CD4-positive, alpha-beta T cell treated with Interleukin-21 for 1 hour (primary cell): ENCODE measurements around the gene SLC1A4.
"Not testable (repeated sequence)": the region's sequence is repeated elsewhere in the genome, so short reads cannot be mapped to it uniquely, and the experiment has no call there.

Experiments used
- DNase-seq: peaks from one replicate; pipeline ENCODE4 v3.0.0-alpha.2; 2020

The SLC1A4 gene

DNA sequence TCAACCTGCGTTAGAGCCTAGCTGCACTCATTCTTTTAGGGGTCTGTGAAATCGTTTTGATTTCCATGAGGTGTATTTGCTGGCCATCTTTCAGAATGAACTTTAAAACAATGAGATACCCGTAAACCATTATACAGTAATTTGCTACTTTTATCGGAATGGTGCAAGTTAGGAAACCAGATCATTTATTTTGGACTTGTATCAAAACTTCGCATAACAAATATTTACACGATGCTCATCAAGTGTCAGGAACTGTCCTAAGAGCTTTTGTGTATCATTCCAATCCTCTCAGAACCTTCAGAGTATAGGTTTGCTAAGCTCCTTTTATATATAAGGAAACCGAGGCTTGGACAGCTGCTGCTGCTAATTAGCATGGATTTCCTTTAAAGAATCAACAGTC, 22.4 kb upstream of the SLC1A4 start:
- DNase-seq, result no peak

DNA sequence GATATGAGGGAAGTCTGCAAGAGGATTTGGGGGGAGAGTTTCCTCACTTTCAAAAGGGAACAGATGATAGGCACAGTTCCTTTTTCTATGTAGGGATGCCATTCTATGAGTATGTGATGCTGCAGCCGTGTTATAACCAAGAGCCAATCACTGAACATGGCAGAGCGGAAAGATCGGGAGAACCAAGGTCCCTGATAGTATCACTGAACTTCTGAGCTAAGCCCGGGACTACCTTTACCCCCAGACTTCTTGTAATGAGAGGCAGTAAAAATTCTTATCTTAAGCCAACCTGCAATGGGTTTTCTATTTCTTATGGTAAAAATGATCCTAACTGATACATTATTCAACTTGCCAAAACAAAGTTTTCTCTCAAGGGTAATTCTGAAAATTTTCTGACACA, 21.6 kb upstream of the SLC1A4 start:
- DNase-seq, result no peak

DNA sequence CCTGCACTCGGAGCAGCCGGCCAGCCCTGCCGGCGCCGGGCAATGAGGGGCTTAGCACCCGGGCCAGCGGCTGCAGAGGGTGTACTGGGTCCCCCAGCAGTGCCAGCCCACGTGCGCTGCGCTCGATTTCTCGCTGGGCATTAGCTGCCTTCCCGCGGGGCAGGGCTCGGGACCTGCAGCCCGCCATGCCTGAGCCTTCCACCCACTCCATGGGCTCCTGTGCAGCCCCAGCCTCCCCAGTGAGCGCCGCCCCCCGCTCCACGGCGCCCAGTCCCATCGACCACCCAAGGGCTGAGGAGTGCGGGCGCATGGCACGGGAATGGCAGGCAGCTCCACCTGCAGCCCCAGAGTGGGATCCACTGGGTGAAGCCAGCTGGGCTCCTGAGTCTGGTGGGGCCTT, 20.1 kb upstream of the SLC1A4 start:
- not testable (repeated sequence) for DNase-seq

DNA sequence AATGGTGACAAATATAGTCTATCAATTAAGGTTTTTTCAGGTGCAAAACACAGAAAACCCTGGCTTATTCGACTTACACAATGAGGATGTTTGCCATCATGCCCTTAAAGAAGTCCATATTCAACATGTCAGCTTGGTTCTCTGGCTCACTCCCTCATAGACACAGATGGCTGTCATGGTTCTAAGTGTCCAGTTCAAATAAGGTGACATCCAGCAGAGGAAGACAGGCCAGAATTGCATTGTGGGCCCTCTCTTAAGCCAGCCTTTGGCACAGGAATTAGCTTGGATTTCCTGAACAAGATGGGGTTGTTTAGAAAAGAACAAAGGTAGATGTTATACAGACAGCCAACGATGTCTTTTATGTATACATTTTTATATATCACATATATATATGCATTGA, 18.7 kb upstream of the SLC1A4 start:
- no peak for DNase-seq

DNA sequence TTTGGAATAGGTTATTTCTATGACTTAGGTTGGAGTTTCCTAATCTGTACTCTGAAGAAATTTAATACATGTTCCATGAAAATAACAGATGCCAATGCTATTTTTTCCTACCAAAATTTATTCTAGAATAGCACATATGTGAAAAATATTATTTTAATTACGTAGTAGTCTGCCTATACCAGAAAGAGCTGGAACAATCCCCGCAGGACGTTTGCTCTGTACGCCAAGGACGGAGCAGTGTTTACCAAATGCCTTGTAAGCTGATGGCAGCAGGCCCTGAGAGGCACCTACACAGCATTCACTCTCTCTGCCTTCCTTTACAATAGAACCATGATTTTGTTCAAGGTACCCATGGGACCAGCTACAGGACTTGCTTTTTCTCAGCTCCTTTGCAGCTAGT, 16.8 kb upstream of the SLC1A4 start:
- DNase-seq, result no peak

DNA sequence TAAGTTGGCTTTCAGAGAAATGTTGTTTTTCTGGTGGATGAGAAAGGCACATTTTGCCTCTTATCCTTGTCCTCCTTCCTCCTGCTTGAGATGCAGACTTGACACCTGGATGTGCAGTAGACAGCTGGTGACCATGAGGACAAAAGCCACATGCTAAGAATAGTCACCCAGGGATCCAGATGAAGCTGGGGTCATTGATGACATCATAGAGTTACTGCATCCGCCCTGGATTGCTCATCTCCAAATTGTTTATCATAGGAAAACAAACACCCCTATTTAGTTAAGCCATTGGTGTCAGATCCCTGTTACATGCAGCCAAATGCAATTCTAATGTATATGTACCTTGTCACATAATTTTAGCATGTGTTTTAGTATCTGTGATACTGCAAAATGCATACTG, 16.3 kb upstream of the SLC1A4 start:
- DNase-seq, result no peak

DNA sequence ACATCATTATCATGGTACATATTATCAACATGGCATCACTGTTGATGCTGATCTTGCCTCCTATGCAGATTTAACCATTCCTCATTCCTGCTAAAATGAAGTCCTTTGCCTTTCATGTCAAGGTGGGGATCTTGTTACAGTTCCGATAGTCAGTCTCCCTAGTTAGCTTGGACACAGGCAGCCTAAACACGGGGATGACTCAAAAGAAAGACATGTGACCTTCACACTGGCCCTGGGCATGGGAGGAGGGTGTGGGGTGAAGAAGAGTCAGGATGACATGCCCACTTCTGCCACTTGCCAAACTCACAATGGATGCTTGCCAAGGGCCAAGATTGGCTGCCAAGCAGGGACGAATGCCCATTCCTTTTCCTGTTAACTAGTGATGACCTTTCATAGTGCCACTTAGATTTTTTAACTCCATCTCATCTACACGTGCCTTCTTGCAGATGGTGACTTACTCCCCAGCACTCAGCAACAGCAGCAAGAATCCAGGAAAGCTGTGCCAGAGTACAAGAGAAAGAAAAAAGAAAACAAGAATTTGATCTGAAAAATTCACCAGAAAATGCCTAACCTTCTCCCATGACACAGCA, 13.9 kb upstream of the SLC1A4 start:
- DNase-seq, result no peak

DNA sequence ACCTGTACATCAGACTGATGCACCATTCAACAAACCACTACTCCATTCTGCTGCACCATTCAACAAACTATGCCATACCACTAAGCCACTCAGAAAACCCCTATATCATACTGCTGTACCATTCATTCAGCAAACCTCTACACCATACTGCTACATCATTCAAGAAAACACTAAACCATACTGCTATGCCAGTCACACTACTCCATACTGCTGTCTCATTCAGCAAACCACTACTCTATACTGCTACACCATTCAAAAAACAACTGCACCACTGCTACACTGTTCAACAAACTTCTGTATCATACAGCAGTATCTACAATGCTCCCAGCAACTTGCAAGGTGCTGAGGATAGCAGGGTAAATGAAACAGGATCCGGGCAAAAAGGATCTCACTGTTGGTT, 12.9 kb upstream of the SLC1A4 start:
- no peak for DNase-seq

DNA sequence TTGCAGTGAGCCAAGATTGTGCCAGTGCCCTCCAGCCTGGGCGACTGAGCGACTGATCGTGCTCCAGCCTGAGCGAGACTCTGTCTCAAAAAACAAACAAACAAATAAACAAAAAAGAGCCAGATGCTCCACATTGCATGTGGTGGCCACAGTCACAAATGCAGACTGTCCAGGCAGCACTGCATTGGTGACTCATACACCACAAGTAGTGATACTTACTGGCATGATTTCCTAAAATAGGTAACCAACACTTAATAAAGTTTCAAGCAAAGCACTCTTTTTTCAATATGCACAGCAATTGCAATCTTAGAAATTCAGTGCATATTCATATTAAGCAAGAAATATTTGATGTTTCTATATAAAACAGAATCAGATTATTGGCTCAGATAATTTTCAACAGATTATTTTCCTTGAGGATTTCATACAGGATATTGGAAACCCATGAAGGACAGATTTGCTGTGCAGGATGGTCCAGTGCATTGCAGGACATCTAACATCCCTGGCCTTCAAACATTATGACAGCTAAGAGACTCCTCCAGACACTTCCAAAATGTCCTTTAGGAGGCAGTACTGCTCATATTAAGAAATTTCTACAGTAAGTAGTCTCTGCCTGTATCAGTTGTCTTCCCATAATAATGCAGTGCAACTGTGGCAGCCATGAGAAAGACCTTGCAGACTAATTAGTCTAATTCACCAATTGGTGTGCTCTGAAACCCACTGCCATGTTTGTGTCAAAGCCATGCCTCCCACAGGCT, 10.5 kb upstream of the SLC1A4 start:
- peak; percentile 22 for DNase-seq

DNA sequence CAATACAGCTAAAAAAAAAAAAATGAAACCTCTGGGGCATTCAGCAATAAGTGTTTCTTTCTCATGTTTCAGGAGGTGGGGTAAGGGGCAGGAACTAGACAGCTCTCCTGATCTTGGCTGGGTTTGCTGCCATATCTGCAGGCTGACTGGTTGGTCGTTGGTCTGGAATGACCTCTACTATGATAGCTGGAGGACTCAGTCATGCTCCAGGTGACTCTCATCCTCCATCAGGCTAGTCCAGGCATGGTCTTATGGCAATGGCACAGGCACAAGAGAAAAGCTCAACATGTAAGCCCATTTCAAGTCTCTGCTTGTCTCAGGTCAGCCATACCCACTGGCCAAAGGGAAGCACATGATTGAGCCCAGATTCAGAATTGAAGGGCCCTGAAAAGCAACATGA, 9.5 kb upstream of the SLC1A4 start:
- DNase-seq, result no peak

DNA sequence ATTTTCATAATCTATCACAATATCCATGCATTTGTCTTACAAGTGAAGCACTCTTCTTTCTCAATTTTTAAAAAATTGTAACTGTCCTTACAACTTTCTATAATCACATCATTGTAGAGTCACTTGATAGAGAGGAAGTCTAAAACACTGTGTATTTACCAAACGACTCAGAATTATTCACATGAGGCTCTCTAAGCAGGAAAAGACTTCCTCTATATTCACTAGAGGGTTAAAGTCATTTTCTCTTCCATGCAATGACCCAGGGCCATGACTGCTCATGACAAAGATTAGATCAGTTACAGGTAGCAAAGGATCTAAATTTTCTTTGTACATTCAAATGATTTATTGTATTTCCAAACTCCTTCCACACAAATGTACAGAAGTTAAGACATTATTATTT, 9.0 kb upstream of the SLC1A4 start:
- DNase-seq, result no peak

DNA sequence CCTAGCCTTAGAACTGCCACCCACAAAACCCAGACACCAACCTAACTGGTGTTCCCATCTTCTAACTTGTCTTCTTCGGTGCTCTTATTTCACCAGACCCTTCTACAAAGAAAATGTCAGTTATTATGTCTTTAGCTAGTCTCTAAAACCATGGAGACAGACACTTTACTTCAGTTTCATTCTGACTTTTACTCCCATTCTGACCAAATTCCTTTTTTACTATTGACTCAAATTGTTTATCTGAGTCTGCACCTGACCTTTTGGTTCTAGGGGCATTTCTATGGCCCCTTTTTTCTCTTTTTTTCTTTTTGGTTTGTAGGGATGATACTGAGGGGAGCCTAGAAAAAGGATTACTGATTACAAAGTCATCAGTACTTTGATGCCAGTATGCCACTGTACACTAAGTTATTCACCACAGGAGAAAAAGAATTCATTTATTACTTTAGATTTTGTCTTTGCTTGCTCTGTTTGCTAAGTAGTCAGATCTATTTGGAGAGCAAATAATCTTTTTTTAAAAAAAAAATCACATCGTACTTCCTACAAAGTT, 6.8 kb upstream of the SLC1A4 start:
- DNase-seq, result no peak

DNA sequence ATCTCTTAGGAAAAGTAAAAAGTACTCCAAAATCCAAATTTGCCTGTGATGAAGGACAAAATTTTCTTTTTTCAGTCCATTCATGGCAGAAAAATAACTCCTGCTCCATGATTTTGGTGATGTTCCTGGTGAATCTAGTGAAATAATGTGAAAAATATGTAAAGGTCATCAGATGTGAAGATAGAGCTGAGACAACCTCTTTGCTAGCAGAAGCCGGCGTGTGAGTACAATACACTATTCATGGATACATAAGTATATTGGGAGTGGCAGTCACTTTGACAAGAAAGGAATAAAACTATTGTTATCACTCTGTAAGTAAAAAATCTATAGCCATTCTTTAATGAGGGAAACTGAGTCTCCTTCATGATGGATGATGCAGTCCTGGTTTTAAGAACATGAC, 6.3 kb upstream of the SLC1A4 start:
- DNase-seq, result no peak

DNA sequence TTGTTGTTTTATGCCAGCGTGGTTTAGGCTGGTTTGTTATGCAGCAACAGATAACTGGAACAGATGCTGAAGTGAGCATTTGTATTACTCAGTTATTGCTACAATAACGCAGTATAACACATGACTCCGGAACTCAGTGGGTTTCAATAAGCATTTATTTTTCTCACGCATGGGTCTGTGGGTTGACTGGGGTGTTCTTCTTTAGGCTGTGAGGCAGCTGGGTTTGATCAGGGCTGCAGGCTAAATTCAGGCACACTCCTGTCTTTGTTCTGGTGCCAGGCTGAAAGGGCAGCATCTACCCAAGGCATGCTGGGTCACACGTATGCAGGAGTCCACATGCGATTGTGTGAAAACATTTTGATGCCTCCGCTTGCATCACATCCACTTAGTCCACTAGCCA, 3.8 kb upstream of the SLC1A4 start:
- DNase-seq, result no peak

DNA sequence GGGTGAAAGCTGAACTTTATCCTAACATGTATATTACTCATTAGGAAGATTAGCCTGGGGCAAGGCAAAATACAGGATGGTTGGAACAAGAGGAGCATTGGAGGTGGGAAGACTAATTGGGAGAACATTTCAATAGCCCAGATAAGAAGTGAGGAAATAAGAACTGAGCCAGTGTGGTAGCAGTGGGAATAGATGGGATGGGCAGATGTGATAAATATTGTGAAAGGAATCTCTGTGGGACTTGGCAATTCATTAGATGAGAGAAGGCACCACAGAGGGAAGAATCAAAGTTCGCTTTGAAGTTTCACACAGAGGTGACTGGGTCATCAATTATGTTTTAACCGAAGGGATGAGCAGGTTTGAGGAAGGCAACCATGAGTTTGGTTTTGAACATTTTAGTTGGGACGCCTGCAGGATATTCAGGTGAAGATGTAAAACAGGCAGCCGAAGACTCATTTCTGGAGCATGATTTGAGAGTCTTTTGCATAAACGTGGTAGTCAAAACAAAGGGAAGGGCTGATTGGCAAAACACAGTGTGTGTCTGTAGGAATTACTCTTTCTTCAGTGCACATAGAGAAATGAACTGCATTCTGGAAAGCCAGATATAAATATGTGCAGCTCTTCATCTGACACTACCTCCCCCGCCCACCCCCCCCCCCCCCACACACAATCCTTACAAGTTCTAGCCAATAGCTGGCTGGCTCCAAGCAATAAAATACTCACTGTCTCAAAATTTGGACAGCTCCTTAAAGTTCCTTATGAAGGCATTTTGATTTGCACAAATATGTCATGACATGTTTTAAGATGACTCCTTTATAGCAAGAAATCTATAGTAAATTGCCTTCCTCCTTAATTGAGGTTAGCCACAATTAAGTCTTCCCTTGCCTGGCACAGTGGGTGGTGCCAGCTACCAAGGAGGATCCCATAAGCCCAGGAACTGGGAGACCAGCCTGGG, 1.9 kb upstream of the SLC1A4 start:
- no peak for DNase-seq

DNA sequence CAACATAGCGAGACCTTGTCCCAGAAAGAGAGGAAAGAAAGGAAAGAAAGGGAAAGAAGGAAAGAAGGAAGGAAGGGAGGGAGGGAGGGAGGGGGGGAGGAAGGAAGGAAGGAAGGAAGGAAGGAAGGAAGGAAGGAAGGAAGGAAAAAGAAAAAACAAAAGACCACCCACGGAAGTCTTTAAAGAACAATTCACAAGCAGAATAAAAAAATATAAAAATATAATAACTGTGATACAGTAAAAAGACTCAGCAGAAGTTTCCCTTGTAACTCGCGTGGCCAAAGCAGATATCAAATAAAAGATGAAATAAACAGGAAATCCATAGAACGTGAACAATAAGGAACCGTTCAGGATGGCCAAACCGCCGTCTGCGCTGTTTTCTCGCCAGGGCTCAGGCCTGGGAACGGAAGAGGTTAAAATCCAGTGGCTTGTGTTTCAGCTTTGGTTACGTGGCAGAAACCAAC, 1.2 kb upstream of the SLC1A4 start:
- peak; percentile 62 for DNase-seq

DNA sequence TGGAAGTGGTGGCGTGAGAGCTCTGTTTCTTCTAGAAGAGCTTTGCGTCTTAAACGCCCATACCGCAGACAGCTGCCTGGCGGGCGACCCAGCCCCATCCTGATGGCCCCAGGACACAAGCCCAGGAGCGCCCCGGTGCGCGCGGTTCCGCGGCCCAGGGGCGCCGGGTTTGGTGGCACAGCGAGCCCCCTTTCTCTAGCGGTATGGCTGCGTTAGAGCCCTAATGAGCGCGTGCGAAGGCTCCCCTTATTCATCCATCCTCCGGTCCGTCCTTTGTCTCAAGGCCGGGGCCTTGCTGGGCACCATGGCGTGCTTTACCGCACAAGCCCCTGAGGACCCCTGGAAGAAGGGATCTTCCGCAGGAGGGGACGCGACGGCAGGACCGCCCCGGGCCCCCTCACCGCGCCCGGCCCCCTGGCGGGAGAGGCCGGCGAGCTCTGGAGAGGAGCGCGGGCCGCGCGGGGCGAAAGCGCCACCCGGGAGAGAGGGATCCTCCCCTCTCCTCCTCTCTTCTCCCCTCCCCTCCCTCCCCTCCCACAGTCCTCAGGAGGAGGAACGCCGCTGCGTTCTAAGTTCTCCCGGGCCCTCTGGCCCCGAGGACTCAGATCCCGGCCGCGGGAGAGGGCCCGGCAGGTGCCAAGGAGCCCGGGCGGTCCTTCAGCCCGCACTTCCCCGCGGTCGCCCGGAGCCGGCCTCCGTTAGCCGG, 626 bp upstream of the SLC1A4 start:
- no peak for DNase-seq

DNA sequence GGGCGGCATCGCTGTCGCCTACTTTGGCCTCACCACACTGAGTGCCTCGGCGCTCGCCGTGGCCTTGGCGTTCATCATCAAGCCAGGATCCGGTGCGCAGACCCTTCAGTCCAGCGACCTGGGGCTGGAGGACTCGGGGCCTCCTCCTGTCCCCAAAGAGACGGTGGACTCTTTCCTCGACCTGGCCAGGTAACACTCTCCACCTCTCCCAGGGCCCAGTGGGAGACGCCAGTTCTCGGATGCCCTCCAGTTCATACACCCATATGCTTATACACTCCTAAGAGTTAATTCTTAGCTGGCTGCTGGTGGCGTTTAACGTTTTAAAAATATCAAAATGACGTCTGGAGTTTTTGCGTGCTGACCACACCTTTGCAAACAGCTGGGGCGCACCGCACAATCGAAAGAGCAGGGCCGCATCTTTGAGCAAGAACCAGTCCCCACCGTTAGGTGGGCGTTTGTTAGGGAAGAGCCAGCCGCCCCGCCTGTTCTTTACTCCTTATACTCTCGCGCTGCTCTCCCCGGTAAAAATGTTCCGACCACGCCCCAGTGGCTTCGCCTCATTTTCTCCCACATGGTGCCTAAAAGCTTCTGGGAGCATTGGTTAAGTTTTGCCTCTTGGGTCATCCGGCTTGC, 899 bp downstream of the SLC1A4 start:
- DNase-seq, result no peak

DNA sequence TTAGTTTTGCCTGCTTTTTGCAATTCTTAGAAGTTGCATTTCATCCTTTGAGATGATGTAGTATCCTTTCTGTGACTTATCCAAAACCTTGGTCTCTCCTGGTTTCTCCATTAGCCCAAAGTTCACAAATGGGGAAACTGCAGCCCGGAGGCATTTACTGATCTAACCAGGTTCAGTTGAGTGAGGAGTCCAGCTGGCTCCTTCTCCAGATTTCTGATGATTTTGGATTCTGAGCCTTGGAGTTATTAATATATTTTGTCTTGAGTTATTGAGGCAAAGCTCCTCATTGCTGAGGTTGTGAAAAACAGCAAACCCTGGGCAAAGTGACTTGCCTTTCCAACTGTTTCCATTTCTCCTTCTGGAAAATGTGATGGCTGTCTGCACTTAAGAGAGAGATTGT, 1.7 kb downstream of the SLC1A4 start:
- no peak for DNase-seq

DNA sequence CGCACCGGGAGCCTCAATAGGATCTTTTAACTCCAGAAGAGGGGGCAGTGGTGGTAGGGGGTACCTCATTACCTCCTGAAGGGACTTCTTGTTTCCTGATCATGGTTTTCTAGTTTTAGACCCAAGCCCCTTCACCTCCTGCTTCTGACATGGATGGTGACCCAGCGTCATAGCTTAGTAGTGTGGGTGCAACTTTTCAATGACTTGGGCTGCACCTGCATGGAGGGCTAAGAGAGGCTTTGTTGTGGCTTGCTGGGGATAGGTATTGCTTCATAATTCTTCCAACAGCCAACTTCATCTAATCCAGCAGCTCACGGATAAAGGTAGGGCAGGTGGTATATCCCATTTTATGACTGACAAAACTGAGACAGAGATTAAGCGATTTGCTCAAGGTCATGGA, 3.0 kb downstream of the SLC1A4 start:
- no peak for DNase-seq

DNA sequence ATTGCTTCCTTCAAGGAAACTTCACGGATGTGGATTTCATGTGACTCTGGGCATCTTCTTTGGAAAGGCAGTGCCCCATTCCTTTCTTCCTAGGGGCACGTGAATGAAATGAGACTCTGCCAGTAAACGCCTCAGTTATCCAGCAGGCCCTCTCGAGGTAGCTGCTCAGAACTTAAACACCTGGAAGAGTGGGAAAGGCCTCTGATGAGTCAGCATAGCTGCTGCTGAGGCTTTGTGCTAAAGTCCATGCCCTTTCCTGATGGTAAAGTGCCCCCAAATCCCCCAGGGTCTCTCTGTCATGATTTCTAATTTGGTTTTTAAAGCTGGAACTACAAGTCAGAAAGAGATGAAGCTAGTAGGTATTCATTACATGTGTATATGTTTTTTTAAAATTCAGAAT, 3.8 kb downstream of the SLC1A4 start:
- no peak for DNase-seq

DNA sequence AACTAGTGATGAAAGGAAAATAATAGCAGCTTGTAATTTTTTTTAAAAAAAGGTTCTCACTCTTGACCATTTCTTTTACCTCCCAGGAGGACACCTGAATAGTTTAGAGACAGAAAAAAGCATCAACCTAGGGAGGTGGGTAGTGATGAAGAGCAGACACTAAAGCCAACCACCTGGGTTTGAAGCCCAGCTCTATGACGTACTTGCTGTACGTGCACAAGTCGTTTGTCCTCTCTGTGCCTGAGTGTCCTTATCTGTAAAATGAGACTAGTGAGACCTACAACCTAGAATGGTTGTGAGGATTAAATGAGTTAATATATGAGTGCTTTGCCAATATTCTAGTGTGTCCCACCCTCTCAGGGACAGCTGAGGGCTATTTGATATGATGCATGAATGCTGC, 5.8 kb downstream of the SLC1A4 start:
- DNase-seq, result no peak
